K562 (cell line): ENCODE data around the gene WDR90. TPM values are rescaled to one million over a fixed set of nuclear protein-coding genes. Genes with fewer than 3 reads are reported as not detected.

Experiments
- BCLAF1 ChIP-seq, 2 experiments: fragments of 450-650 bp in 1 of 2; IDR thresholded peaks; 2 replicates each; pipeline ENCODE4 v1.6.1; 2011 to 2017; ENCODE audit warnings: low read depth in 2 of 2, antibody characterized with exemption in 1 of 2, borderline replicate concordance in 1 of 2, low read length in 1 of 2, mild to moderate bottlenecking in 1 of 2, mixed read lengths in 1 of 2; ENCODE audit not compliant: control insufficient read depth in 1 of 2
- EZH2 ChIP-seq: IDR thresholded peaks from 2 replicates; pipeline ENCODE4 v1.6.1; 2012; ENCODE audit warnings: low read depth, mild to moderate bottlenecking, inconsistent platforms, low read length, borderline replicate concordance
- RNF219 ChIP-seq: fragments of 250-450 bp; sonication (Bioruptor Pico); IDR thresholded peaks from 2 replicates; pipeline ENCODE4 v1.5.0; 2022; ENCODE audit warnings: mild to moderate bottlenecking
- ZNF277 ChIP-seq: fragments of 250-450 bp; sonication (Bioruptor Pico); IDR thresholded peaks from 2 replicates; pipeline ENCODE4 v1.8.0; 2022; ENCODE audit warnings: inconsistent platforms, mild to moderate bottlenecking, moderate library complexity, borderline replicate concordance
- polyA plus RNA-seq, 8 experiments: library from polyadenylated mRNA; depleted of rRNA in 4 of 8; stranded (reverse) in 5 of 8; unstranded in 3 of 8; fragments of >200 nt; fragmentation: Nextera tagmentation in 2 of 8; fragmentation: Illumina TruSeq in 1 of 8; extraction: Ambion mirVana in 2 of 8; extraction: Trizol in 1 of 8; gene quantifications; 2 replicates each; pipeline versions ENCODE4 v1.2.1 to v1.2.3, GENCODE V29; 2011 to 2014; ENCODE audit warnings: inconsistent platforms in 1 of 8, missing spikeins in 1 of 8
- total RNA-seq, 7 experiments: library from RNA; depleted of rRNA in 6 of 7; stranded (reverse); fragments of >200 nt in 6 of 7; fragmentation: Illumina TruSeq in 2 of 7; extraction: Trizol in 2 of 7; gene quantifications; 2 replicates each; pipeline versions ENCODE4 v1.2.1 to v1.2.3, GENCODE V29; 2011 to 2021; ENCODE audit warnings: low replicate concordance in 1 of 7

The WDR90 gene
- total and polyA plus RNA-seq, 9 of the 15 experiments (the other 6 are each of a cell fraction or from before 2014, with no cell fraction given), result 0.44 to 12.6 (median 3.3) TPM

- TF ChIP-seq RNF219 (no peak), EZH2 (no peak), ZNF277 (CRISPR knock-in tag) (no peak), BCLAF1 (IDR thresholded peaks at IDR 0.05; ENCODE audit: borderline replicate concordance in 1 of 2, control insufficient read depth in 1 of 2, low read depth in 2 of 2, low read length in 1 of 2) (no peak)
These were observed 35.1 kb downstream of the WDR90 start, which contains the start of gene JMJD8 (continued) for GRCh38 chr16:684071-684794.
